ENCODE data around the gene PYGO1.
"Not testable (repeated sequence)": the region's sequence is repeated elsewhere in the genome, so short reads cannot be mapped to it uniquely, and the experiment has no call there.

The PYGO1 gene

GRCh38 chr15:55588070-55588814, at the start of gene PYGO1:
TSS of gene PYGO1 (minus strand) at chr15:55588345. CDS start at chr15:55587883, 462 bp downstream.
- DNase-seq (ENCODE audit: low read depth) = no peak

GRCh38 chr15:55637086-55637485, 48.9 kb upstream of the PYGO1 start:
- DNase-seq (ENCODE audit: low read depth) = no peak

- no peak for DNase-seq (ENCODE audit: low read depth)
Observed at GRCh38 chr15:55633731-55634130, 45.6 kb upstream of the PYGO1 start.

GRCh38 chr15:55632434-55632833, 44.3 kb upstream of the PYGO1 start:
- no peak for DNase-seq (ENCODE audit: low read depth)

- DNase-seq (ENCODE audit: low read depth) = no peak
Observed at GRCh38 chr15:55630858-55631257, 42.7 kb upstream of the PYGO1 start.

GRCh38 chr15:55628369-55628730, 40.2 kb upstream of the PYGO1 start:
- no peak for DNase-seq (ENCODE audit: low read depth)

- DNase-seq (ENCODE audit: low read depth) = peak; percentile 66
Observed at GRCh38 chr15:55627730-55628368, 39.7 kb upstream of the PYGO1 start.

GRCh38 chr15:55619783-55620182, 31.6 kb upstream of the PYGO1 start:
- DNase-seq (ENCODE audit: low read depth) = no peak

- no peak for DNase-seq (ENCODE audit: low read depth)
Observed at GRCh38 chr15:55618387-55618786, 30.2 kb upstream of the PYGO1 start.

- no peak for DNase-seq (ENCODE audit: low read depth)
Observed at GRCh38 chr15:55615445-55615844, 27.3 kb upstream of the PYGO1 start.

- DNase-seq (ENCODE audit: low read depth) = no peak
Observed at GRCh38 chr15:55613727-55614126, 25.6 kb upstream of the PYGO1 start.

GRCh38 chr15:55606214-55606613, 18.1 kb upstream of the PYGO1 start:
- no peak for DNase-seq (ENCODE audit: low read depth)

- no peak for DNase-seq (ENCODE audit: low read depth)
Observed at GRCh38 chr15:55601374-55601773, 13.2 kb upstream of the PYGO1 start.

- DNase-seq (ENCODE audit: low read depth) = no peak
Observed at GRCh38 chr15:55599439-55599838, 11.3 kb upstream of the PYGO1 start.

- DNase-seq (ENCODE audit: low read depth) = not testable (repeated sequence)
Observed at GRCh38 chr15:55593019-55593418, 4.9 kb upstream of the PYGO1 start.

- no peak for DNase-seq (ENCODE audit: low read depth)
Observed at GRCh38 chr15:55590788-55591187, 2.6 kb upstream of the PYGO1 start.

- no peak for DNase-seq (ENCODE audit: low read depth)
Observed at GRCh38 chr15:55589287-55589686, 1.1 kb upstream of the PYGO1 start.

GRCh38 chr15:55588815-55589115, 620 bp upstream of the PYGO1 start:
- DNase-seq (ENCODE audit: low read depth) = no peak

GRCh38 chr15:55587321-55588069, 650 bp downstream of the PYGO1 start:
- no peak for DNase-seq (ENCODE audit: low read depth)

- DNase-seq (ENCODE audit: low read depth) = no peak
Observed at GRCh38 chr15:55586808-55587207, 1.3 kb downstream of the PYGO1 start.

GRCh38 chr15:55576943-55577342, 11.2 kb downstream of the PYGO1 start:
- DNase-seq (ENCODE audit: low read depth) = no peak

GRCh38 chr15:55574096-55574495, 14.0 kb downstream of the PYGO1 start:
- no peak for DNase-seq (ENCODE audit: low read depth)

- no peak for DNase-seq (ENCODE audit: low read depth)
Observed at GRCh38 chr15:55573224-55573623, 14.9 kb downstream of the PYGO1 start.
